Measurements from ENCODE around the gene ZNF428. TPM values are rescaled to one million over a fixed set of nuclear protein-coding genes. Genes with fewer than 3 reads are reported as not detected.
"Not testable (repeated sequence)": the region's sequence is repeated elsewhere in the genome, so short reads cannot be mapped to it uniquely, and the experiment has no call there.

Gene ZNF428
- total RNA-seq, 1 donor from 2014 or later = 32.3 TPM

- Histone ChIP-seq H3K9me3 (replicated peaks) (peaks cover 12% of the 10 kb centered on the region), H3K27me3 (ENCODE audit: low read depth) (no peaks in the 10 kb centered on the region), H3K4me1 (no peaks in the 10 kb centered on the region), H3K27ac (replicated peaks) (no peak overlapping the region), H3K4me3 (no peak overlapping the region), H3K36me3 (peaks cover 47% of the 10 kb centered on the region)
- intact Hi-C loops (cut with micrococcal nuclease) = no loop called here
- no peak for TF ChIP-seq CTCF (IDR thresholded peaks at IDR 0.05; ENCODE audit: borderline replicate concordance)
- DNase-seq = no peak
Observed at GRCh38 chr19:43658001-43658400, 38.6 kb upstream of the ZNF428 start.

- H3K36me3 ChIP-seq = peaks cover 47% of the 10 kb centered on the region
- no peak overlapping the region for H3K27ac ChIP-seq (replicated peaks)
- H3K27me3 ChIP-seq (ENCODE audit: low read depth) = no peaks in the 10 kb centered on the region
- H3K9me3 ChIP-seq (replicated peaks) = peaks cover 12% of the 10 kb centered on the region
- DNase-seq = no peak
- no peak overlapping the region for H3K4me3 ChIP-seq
- intact Hi-C loops (cut with micrococcal nuclease) = no loop called here
- no peaks in the 10 kb centered on the region for H3K4me1 ChIP-seq
- no peak for TF ChIP-seq CTCF (IDR thresholded peaks at IDR 0.05; ENCODE audit: borderline replicate concordance)
Observed at GRCh38 chr19:43656436-43656835, 37.0 kb upstream of the ZNF428 start.

- Histone ChIP-seq H3K27ac (replicated peaks) (no peak overlapping the region), H3K27me3 (ENCODE audit: low read depth) (no peaks in the 10 kb centered on the region), H3K4me3 (no peak overlapping the region), H3K9me3 (replicated peaks) (no peaks in the 10 kb centered on the region), H3K4me1 (no peaks in the 10 kb centered on the region), H3K36me3 (peaks cover 51% of the 10 kb centered on the region)
- TF ChIP-seq CTCF (IDR thresholded peaks at IDR 0.05; ENCODE audit: borderline replicate concordance) = peak; percentile 13
- intact Hi-C loops (cut with micrococcal nuclease) = no loop called here
- no peak for DNase-seq
Observed at GRCh38 chr19:43652546-43652874, 33.1 kb upstream of the ZNF428 start.

GRCh38 chr19:43651758-43652545, 32.5 kb upstream of the ZNF428 start:
- Histone ChIP-seq H3K4me3 (no peak overlapping the region), H3K27ac (replicated peaks) (no peak overlapping the region), H3K4me1 (no peaks in the 10 kb centered on the region), H3K9me3 (replicated peaks) (no peaks in the 10 kb centered on the region), H3K27me3 (ENCODE audit: low read depth) (no peaks in the 10 kb centered on the region), H3K36me3 (peaks cover 56% of the 10 kb centered on the region)
- peak; percentile 81 for TF ChIP-seq CTCF (IDR thresholded peaks at IDR 0.05; ENCODE audit: borderline replicate concordance)
- DNase-seq = no peak
- intact Hi-C loops (cut with micrococcal nuclease) = no loop called here

- H3K27me3 ChIP-seq (ENCODE audit: low read depth); intact Hi-C loops (cut with micrococcal nuclease); H3K4me1 ChIP-seq; H3K4me3 ChIP-seq; H3K9me3 ChIP-seq (replicated peaks); DNase-seq; H3K27ac ChIP-seq (replicated peaks): not testable (repeated sequence)
- peaks cover 52% of the 10 kb centered on the region for H3K36me3 ChIP-seq
Observed at GRCh38 chr19:43650276-43650675, 30.8 kb upstream of the ZNF428 start.

GRCh38 chr19:43649514-43649913, 30.1 kb upstream of the ZNF428 start:
- DNase-seq = no peak
- Histone ChIP-seq H3K4me1 (no peaks in the 10 kb centered on the region), H3K27ac (replicated peaks) (no peak overlapping the region), H3K4me3 (no peak overlapping the region), H3K36me3 (peaks cover 46% of the 10 kb centered on the region), H3K27me3 (ENCODE audit: low read depth) (no peaks in the 10 kb centered on the region), H3K9me3 (replicated peaks) (no peaks in the 10 kb centered on the region)
- TF ChIP-seq CTCF (IDR thresholded peaks at IDR 0.05; ENCODE audit: borderline replicate concordance) = no peak
- intact Hi-C loops (cut with micrococcal nuclease) = no loop called here

Data from left ventricle myocardium inferior (tissue), 1 donor.